HS-27A (cell line): ENCODE data around the gene ARAP2.

Source experiments
- DNase-seq: peaks from one replicate; pipeline ENCODE4 v3.0.0-alpha.2; 2012; ENCODE audit warnings: low read depth, missing footprints

The ARAP2 gene

GRCh38 chr4:36099509-36099908 lies 144.8 kb downstream of the ARAP2 start:
- no peak for DNase-seq

- no peak for DNase-seq
Observed at GRCh38 chr4:36094995-36095394, 149.3 kb downstream of the ARAP2 start.

- no peak for DNase-seq
Observed at GRCh38 chr4:36091997-36092396, 152.3 kb downstream of the ARAP2 start.

- no peak for DNase-seq
Observed at GRCh38 chr4:36088542-36088941, 155.8 kb downstream of the ARAP2 start.

GRCh38 chr4:36086261-36086786 lies 158.0 kb downstream of the ARAP2 start:
- DNase-seq, result no peak

GRCh38 chr4:36082817-36083216 lies 161.5 kb downstream of the ARAP2 start:
- no peak for DNase-seq

- no peak for DNase-seq
Observed at GRCh38 chr4:36081185-36081584, 163.1 kb downstream of the ARAP2 start.

- DNase-seq, result no peak
Observed at GRCh38 chr4:36079666-36080065, 164.6 kb downstream of the ARAP2 start.

- no peak for DNase-seq
Observed at GRCh38 chr4:36078319-36078718, 166.0 kb downstream of the ARAP2 start.

GRCh38 chr4:36072529-36072928 lies 171.8 kb downstream of the ARAP2 start:
- DNase-seq, result no peak

GRCh38 chr4:36067116-36067515 lies 177.2 kb downstream of the ARAP2 start:
- DNase-seq, result no peak

GRCh38 chr4:36065274-36065871 lies 178.9 kb downstream of the ARAP2 start:
- DNase-seq, result no peak

- no peak for DNase-seq
Observed at GRCh38 chr4:36064117-36064516, 180.2 kb downstream of the ARAP2 start.

GRCh38 chr4:36056136-36056535 lies 188.2 kb downstream of the ARAP2 start:
- DNase-seq, result no peak

- no peak for DNase-seq
Observed at GRCh38 chr4:36054694-36055422, 189.5 kb downstream of the ARAP2 start.

- DNase-seq, result no peak
Observed at GRCh38 chr4:36053930-36054329, 190.4 kb downstream of the ARAP2 start.

- DNase-seq, result no peak
Observed at GRCh38 chr4:36051634-36052033, 192.7 kb downstream of the ARAP2 start.

GRCh38 chr4:36046026-36046425 lies 198.3 kb downstream of the ARAP2 start:
- DNase-seq, result no peak

GRCh38 chr4:36043901-36044300 lies 200.4 kb downstream of the ARAP2 start:
- DNase-seq, result no peak

GRCh38 chr4:36043241-36043640 lies 201.1 kb downstream of the ARAP2 start:
- no peak for DNase-seq

GRCh38 chr4:36042122-36042970 lies 202.0 kb downstream of the ARAP2 start:
- no peak for DNase-seq

GRCh38 chr4:36041340-36041739 lies 203.0 kb downstream of the ARAP2 start:
- no peak for DNase-seq

GRCh38 chr4:36039026-36039425 lies 205.3 kb downstream of the ARAP2 start:
- no peak for DNase-seq
